Stimulated activated CD8-positive, alpha-beta memory T cell treated with anti-CD3 and anti-CD28 coated beads, Interleukin-15, amount 100 ng/mL, for 24 hours (primary cell): ENCODE measurements around the gene ABCA13.

Experiments
- DNase-seq: peaks from one replicate; pipeline ENCODE4 v3.0.0-alpha.2; 2020; ENCODE audit warnings: low read depth

Gene ABCA13

DNA sequence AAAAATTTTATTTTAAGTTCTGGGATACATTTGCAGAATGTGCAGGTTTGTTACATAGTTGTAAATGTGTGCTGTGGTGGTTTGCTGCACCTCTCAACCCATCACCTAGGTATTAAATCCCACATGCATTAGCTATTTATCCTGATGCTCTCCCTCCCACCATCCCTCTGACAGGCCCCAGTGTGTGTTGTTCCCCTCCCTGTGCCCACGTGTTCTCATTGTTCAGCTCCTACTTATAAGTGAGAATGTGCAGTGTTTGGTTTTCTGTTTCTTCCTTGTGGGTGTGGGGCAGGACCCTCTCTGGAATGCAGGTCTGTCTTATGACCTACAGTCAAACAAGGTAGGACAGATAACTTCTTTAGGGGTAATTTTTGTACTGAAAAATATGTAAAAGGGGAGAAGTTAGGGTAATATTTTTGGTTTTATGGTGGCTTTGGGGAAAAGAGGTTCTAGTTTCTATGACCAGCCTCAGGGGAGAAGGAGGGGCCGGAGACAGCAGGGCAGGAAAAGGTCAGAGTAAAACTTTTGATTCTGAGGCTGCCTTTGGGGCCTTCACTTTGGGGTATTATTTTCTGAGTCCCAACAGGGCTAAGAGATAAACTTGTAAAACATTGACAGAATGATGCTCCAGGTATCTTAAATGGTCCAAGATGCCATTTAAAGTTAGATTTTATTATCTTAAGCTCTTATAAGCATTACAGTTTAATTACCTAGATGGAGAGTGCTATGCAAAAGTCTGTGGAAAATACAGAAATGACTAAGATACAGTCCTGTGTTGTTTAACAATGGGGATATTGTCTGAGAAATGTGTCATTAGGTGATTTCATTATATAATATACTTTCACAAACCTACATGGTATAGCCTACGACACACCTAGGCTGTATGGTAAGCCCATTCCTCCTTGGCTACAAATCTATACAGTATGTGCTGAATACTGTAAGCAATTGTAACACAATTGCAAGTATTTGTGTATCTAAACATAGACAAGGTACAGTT is 354.8 kb downstream of the ABCA13 start:
- DNase-seq: no peak

DNA sequence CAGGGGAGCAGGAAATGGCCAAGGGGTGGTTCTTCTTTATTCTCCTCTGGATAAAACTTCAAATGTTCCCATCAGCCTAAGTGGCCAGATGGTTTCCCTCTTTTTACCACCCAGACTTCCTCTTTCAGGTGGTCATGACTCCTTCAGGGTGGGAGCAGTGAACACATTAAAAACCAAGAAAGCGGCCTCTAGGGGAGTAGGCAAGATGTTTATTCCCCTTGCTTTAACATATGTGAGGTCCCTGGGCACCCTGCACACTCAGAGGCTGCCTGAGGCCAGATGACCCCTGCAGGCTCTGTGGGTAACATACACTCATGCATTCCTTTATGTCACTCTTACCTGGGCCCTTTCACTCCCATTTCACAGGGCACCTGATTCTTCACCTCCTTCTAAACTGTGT is 357.4 kb downstream of the ABCA13 start:
- no peak for DNase-seq

DNA sequence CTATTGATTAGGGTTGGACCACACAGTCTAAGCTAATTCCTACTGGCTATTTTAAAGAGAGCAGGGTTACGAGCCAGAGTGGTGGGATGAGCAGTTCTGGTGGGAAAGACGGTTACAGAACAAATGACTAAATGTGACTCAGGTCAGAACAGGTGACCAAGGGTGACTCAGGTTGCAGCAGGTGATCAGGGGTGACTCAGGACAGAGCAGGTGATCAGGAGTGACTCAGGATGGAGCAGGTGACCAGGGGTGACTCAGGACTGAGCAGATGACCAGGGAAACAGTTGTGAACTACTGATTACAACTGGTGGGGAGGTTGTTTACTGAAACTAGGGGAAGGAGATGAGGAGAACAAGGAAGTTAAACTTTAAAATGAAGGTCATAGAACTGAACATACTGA is 366.3 kb downstream of the ABCA13 start:
- DNase-seq: no peak

DNA sequence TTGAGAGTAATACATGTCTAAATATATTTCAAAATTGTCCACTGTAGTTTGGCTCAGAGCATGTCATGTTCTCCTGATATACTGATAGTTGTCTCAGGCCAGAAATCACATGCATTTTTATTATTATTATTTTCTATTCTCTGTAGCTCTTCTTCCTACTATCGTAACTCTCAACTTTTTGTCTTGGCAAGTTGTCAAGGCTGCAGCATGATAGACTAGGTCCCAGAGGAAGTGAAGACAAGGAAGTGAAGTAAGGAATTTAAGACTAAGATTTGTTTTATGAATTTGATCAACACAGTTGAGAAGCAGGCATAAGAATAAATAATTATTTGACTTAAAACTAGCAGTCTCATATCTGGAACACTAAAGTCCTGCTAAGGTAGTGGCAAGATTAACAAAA is 369.5 kb downstream of the ABCA13 start:
- no peak for DNase-seq

DNA sequence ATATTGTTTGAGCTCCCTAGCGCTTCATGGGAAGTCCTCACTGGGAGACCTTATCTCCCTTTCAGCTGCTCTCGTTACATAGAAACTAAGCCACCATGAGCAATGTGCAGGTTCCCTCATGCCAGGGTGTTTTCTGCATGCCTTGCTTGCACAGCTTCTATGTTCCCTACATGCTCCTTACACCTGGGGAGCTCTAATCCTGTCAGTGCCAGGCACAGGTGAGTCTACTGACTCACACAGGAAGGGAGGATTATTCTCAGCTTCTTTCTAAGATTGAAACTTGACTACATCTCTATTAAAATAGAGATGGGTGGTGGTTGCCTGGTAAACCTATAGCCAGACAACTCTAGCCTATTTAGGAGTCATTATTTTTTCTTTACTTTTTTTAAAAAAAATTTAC is 377.4 kb downstream of the ABCA13 start:
- no peak for DNase-seq

DNA sequence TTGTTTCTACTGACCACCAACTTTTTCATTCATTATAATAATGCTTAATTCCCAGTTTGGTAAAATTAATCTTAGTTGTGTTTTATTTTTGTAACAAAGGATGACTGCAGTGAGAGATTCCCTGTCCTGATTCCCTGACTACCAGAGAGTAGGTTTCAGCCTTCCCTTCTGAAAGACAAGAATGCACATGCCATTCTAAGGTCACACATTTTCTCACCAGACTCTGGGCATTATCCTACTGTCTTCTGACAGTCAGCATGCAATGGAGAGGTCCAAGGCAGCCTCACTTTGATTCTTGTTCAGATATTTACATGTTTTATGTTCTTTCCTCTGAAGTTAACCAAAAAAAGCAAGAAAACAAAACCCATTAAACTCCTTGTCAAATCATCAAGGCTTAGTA is 380.4 kb downstream of the ABCA13 start:
- no peak for DNase-seq

DNA sequence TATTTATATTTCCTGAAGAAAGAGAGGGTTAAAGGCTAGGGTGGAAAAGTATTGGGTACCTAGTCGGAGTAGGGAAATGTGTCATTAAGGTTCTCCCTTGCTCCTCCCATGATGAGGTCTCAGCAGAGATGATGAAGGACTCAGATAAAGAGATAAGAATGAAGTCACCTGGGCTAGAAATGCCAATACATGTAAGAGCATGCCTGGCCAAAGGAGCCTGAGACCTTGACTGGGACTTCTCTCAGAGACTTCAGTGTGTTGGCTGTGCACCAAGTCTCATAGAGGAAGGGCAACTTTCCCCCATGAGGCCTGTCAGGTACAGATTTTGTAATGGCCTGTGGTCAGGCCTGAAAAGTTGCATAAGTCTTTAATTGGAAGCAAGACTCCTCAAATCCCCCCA is 392.1 kb downstream of the ABCA13 start:
- DNase-seq: no peak

- no peak for DNase-seq
These were observed 404.3 kb downstream of the ABCA13 start for GRCh38 chr7:48575516-48575915.

DNA sequence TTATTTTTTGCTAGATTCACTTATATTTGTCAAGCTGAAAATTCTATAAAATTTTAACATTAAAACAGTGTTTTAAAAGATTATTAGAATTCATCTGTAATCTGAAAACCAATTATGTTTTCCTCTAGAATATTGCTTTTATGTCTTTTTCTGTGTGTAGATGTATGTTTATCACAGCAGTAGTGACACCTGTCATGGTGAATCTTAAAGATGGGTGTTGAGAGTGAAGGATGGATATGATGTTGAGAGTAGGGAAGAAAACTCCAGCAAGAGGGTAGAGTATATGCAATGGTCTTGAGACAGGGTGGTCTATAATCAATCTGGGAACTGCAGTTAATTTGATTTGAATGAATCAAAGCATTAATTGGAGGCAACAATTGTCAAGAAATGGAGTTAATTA is 416.2 kb downstream of the ABCA13 start:
- DNase-seq: no peak

GRCh38 chr7:48594349-48594748 is 423.1 kb downstream of the ABCA13 start:
- DNase-seq: no peak

- no peak for DNase-seq
These were observed 424.5 kb downstream of the ABCA13 start for GRCh38 chr7:48595756-48596155.

DNA sequence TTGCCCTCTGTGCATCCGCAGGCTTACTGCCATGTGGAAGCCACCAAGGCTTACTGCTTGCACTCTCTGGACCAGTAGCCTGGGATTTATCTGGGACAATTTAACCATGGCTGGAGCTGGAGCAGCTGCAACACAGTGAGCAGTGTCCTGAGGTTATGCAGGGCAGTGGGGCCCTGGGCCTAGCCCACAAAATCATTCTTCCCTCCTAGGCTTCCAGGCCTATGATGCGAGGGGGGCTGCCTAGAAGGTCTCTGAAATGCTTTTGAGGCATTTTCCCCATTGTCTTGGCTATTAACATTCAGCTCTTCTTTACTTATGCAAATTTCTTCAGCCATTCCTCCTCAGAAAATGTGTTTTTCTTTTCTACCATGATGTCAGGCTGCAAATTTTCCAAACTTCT is 439.4 kb downstream of the ABCA13 start:
- DNase-seq: no peak

GRCh38 chr7:48611993-48612392 is 440.7 kb downstream of the ABCA13 start:
- DNase-seq: no peak

DNA sequence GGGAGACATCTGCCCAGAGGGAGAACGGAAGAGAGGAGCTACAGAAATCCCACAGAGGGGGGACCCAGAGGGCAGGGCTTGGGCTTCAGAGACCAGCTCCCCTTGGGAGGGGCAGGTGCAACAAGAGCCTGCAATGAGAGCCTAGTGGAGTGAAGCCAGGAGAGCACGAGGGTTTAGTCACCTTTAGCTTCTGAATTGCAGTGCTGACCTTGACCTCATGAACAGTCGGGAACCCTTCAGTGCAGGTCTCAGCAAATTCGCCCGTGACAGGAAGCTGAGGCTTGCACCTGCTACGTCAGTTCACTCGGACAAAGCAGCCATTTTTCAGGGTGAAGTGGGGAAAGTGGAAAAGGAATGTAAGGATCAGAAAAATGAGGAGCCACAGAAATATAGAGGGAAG is 446.2 kb downstream of the ABCA13 start:
- DNase-seq: no peak

GRCh38 chr7:48617993-48618392 is 446.7 kb downstream of the ABCA13 start:
- DNase-seq: no peak

GRCh38 chr7:48621076-48621475 is 449.8 kb downstream of the ABCA13 start:
- no peak for DNase-seq

DNA sequence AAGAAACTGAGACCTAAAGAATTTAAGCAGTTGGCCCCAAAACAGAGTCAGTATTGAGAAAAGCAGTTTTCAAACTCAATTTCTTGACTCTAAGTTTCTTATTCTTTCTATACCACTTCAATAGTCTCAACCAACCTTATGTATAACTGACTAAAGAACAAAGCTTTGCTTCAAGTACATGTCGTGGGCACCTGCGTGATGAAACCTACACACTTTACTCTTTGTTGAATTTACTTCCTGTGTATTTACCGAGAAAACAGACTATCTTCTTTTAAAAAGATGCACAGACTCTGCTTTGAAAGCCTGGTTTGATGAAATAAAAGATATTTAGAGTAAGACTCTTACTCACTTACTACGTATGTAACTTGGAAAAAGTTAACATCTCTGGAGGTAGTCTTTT is 455.9 kb downstream of the ABCA13 start:
- DNase-seq: no peak

GRCh38 chr7:48628793-48629349 is 457.6 kb downstream of the ABCA13 start:
- DNase-seq: no peak

DNA sequence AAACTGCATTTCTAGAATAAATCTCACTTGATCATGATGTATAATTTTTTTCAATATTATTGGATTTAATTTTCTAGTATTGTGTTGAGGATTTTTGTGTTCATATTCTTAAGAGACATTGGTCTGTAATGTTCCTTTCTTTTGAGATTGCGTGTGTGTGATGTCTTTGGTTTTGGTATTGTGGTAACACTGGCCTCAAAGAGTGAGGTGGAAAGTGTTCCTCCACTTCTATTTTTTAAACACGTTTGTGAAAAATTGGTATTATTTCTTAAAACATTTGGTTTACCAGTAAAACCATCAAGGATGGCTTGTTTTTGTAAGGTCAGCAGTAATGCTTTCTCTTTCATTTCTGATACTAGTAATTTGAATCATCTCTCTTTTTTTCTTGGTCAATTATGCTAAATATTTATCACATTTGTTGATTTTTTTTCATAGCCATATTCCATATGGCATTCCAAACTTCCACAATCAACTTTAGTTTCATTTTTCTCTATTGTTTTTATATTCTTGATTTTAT is 462.9 kb downstream of the ABCA13 start:
- DNase-seq: no peak

DNA sequence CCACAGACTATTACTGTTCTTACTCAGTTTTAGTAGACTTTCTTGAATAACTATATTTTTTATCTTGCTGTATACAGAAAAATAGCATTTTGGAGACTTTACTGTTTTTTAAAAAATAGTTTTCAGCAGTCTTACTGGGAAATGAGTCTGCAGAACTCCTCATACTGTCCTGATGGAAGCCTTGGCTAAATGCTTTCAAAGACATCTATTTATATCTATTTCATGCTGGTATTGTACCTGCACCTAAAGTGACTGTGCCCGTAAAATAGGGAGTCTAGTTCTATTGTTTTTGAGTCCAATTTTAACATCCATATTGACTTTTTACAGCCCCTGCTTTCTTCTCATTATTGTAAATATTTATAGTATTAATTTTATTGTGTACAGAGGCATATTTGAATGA is 464.5 kb downstream of the ABCA13 start:
- no peak for DNase-seq

GRCh38 chr7:48636391-48637015 is 465.2 kb downstream of the ABCA13 start:
- DNase-seq: no peak

- DNase-seq: no peak
These were observed 466.1 kb downstream of the ABCA13 start for GRCh38 chr7:48637382-48637781.

DNA sequence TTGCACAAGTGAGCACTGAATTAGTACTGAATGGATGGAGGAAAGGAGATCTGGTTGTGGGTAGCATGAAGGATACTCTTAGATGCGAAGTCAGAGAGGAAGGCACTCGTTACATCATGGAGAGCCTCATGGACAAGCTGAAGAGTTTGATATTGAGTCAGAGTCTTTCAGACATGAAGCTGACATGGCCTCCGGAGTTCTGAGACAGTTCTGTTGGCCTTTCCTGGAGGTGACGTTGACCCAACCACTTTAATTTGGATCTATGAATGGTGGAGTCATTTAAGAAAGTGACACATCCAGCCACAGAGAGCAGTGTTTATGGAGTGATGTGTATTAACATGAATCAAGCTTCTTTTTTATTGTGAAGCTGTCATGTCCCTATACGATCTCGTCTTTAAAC is 466.8 kb downstream of the ABCA13 start:
- DNase-seq: no peak
